Esophagus muscularis mucosa (tissue), 4 donors: Measurements from ENCODE around the gene CDR2. TPM values are rescaled to one million over a fixed set of nuclear protein-coding genes. Genes with fewer than 3 reads are reported as not detected.

Source experiments
- DNase-seq: peaks from one replicate; pipeline ENCODE4 v3.0.0-alpha.2; 2017; ENCODE audit errors: extremely low spot score
- H3K27ac ChIP-seq, 4 donors: fragments of 200-600 bp; sonication (generic); replicated peaks in 1 of 4; 1 replicate in 3 of 4; 2 replicates in 1 of 4; pipeline ENCODE4 v1.5.1; 2016 to 2019; ENCODE audit warnings: mild to moderate bottlenecking in 1 of 4
- H3K27me3 ChIP-seq, 4 donors: fragments of 200-600 bp; sonication (generic); one replicate each; pipeline versions ENCODE4 v1.5.1 to v1.6.0; 2016 to 2019
- H3K36me3 ChIP-seq, 4 donors: fragments of 200-600 bp; sonication (generic); one replicate each; pipeline ENCODE4 v1.5.1; 2016 to 2019
- H3K4me1 ChIP-seq, 4 donors: fragments of 200-600 bp; sonication (generic); one replicate each; pipeline ENCODE4 v1.5.1; 2016 to 2019
- H3K4me3 ChIP-seq, 4 donors: fragments of 200-600 bp; sonication (generic); 1 replicate in 2 of 4; 2 replicates in 2 of 4; pipeline ENCODE4 v1.5.1; 2016 to 2019; ENCODE audit warnings: mild to moderate bottlenecking in 4 of 4, moderate library complexity in 1 of 4
- H3K9me3 ChIP-seq, 4 donors: fragments of 200-600 bp; sonication (generic); 1 replicate in 3 of 4; 2 replicates in 1 of 4; pipeline ENCODE4 v1.5.1; 2016 to 2019
- CTCF ChIP-seq, 3 experiments: fragments of 200-600 bp in 2 of 3; fragments of 450-650 bp in 1 of 3; sonication (generic) in 2 of 3; IDR thresholded peaks; one replicate each; pipeline ENCODE4 v1.5.1; 2017 to 2019; ENCODE audit warnings: antibody characterized with exemption in 3 of 3, mild to moderate bottlenecking in 2 of 3, moderate library complexity in 1 of 3
- EP300 ChIP-seq: sonication (generic); formaldehyde crosslinking; IDR thresholded peaks from one replicate; pipeline ENCODE4 v1.6.1; 2017; ENCODE audit warnings: antibody characterized with exemption
- POLR2A ChIP-seq: fragments of 450-650 bp; IDR thresholded peaks from one replicate; pipeline ENCODE4 v1.6.1; 2017; ENCODE audit warnings: antibody characterized with exemption, moderate library complexity, mild to moderate bottlenecking, low read depth
- POLR2AphosphoS5 ChIP-seq, 2 donors: sonication (generic); formaldehyde crosslinking; IDR thresholded peaks; one replicate each; pipeline ENCODE4 v1.6.1; 2017; ENCODE audit warnings: antibody characterized with exemption in 2 of 2
- WGBS: methylation state at CpG from one replicate; pipeline ENCODE4 v1.1.5; 2018; 5-methylcytosine and 5-hydroxymethylcytosine counted together
- intact Hi-C: fragments of 100-400 bp; cut with DNase I; formaldehyde crosslinking; loops from one replicate; pipeline ENCODE4 v1.15.1; 2023
- total RNA-seq, 4 donors: library from RNA; depleted of rRNA; stranded (reverse); fragments of >200 nt; gene quantifications; one replicate each; pipeline versions ENCODE4 v1.1.0 to v1.2.1, GENCODE V29; 2016

The CDR2 gene
- total RNA-seq, 4 donors from 2014 or later, result 37.0 to 54.0 (median 39.5) TPM

- TF ChIP-seq CTCF (IDR thresholded peaks at IDR 0.05) (no peak), POLR2A (no peak), EP300 (no peak), POLR2AphosphoS5 (IDR thresholded peaks at IDR 0.05) (no peak)
- H3K9me3 ChIP-seq, result no peaks in the 10 kb centered on the region
Measured at GRCh38 chr16:22364241-22364640, 10.2 kb downstream of the CDR2 start.

GRCh38 chr16:22360963-22361659 lies 13.3 kb downstream of the CDR2 start:
- Histone ChIP-seq H3K4me3 (no peak overlapping the region), H3K27me3 (no peaks in the 10 kb centered on the region), H3K9me3 (no peaks in the 10 kb centered on the region), H3K36me3 (peaks cover 0 to 26% (median 18%) of the 10 kb centered on the region in 4 donors), H3K27ac (no peak overlapping the region), H3K4me1 (peaks cover 0 to 34% (median 27%) of the 10 kb centered on the region in 4 donors)
- TF ChIP-seq POLR2AphosphoS5 (IDR thresholded peaks at IDR 0.05), result no peak
- TF ChIP-seq POLR2A, result no peak
- no peak for TF ChIP-seq EP300
- TF ChIP-seq CTCF (IDR thresholded peaks at IDR 0.05), result no peak
- DNase-seq, result no peak
- 93% methylated on average over 8 of the region's 8 CpGs for WGBS
- intact Hi-C loops, result no loop called here

More at GRCh38 chr16:22364241-22364640, 10.2 kb downstream of the CDR2 start:
- H3K36me3 ChIP-seq, result peaks cover 0 to 26% (median 18%) of the 10 kb centered on the region in 4 donors
- DNase-seq, result no peak
- H3K27ac ChIP-seq, result no peak overlapping the region
- H3K4me1 ChIP-seq, result peaks cover 2 to 51% (median 47%) of the 10 kb centered on the region in 4 donors
- H3K4me3 ChIP-seq, result no peak overlapping the region
- H3K27me3 ChIP-seq, result no peaks in the 10 kb centered on the region
- WGBS, result 75% methylated on average over 2 of the region's 2 CpGs
- intact Hi-C loops, result no loop called here

GRCh38 chr16:22359679-22360078 lies 14.7 kb downstream of the CDR2 start:
- no peak for TF ChIP-seq POLR2AphosphoS5 (IDR thresholded peaks at IDR 0.05)
- TF ChIP-seq POLR2A, result no peak
- no peak for TF ChIP-seq EP300
- no peak for TF ChIP-seq CTCF (IDR thresholded peaks at IDR 0.05)
- no peaks in the 10 kb centered on the region for H3K9me3 ChIP-seq
- no peak overlapping the region for H3K27ac ChIP-seq
- H3K36me3 ChIP-seq, result peaks cover 0 to 26% (median 17%) of the 10 kb centered on the region in 4 donors
- peaks cover 0 to 25% (median 16%) of the 10 kb centered on the region in 4 donors for H3K4me1 ChIP-seq
- H3K4me3 ChIP-seq, result no peak overlapping the region
- H3K27me3 ChIP-seq, result no peaks in the 10 kb centered on the region
- DNase-seq, result no peak
- intact Hi-C loops, result no loop called here

- Histone ChIP-seq H3K9me3 (no peaks in the 10 kb centered on the region), H3K4me3 (no peak overlapping the region), H3K27ac (peak overlapping the region in 2 of 4 donors; percentile 2 to 41), H3K27me3 (no peaks in the 10 kb centered on the region), H3K4me1 (peaks cover 11 to 32% (median 27%) of the 10 kb centered on the region in 4 donors), H3K36me3 (peaks cover 0 to 9% (median 3%) of the 10 kb centered on the region in 4 donors)
- no peak for DNase-seq
- WGBS, result 73% methylated on average over 1 of the region's 1 CpG
- TF ChIP-seq POLR2A, result no peak
- TF ChIP-seq CTCF (IDR thresholded peaks at IDR 0.05), result no peak
- TF ChIP-seq POLR2AphosphoS5 (IDR thresholded peaks at IDR 0.05), result no peak
- no peak for TF ChIP-seq EP300
- intact Hi-C loops, result no loop called here
Measured at GRCh38 chr16:22358000-22358399, 16.4 kb downstream of the CDR2 start.
